ENCODE data around the gene EIPR1.

DNA sequence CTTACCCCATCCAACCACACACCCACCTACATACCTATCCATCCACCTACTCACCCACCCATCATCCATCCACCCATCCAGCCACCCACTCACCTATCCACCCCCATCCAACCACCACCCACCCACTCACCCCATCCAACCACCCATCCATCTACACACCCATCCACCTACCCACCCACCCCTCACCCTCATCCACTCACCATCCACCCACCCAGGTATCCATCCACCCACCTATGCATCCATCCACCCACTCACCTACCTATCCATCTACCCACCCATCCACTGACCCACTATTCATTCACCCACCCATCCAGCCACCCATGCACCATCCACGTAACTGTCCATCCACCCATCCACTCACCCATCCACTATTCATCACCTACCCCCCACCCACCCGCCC lies 194.8 kb downstream of the EIPR1 start:
- TF ChIP-seq POLR2A (IDR thresholded peaks at IDR 0.05; ENCODE audit: low read depth, low read length) (no peak), POLR2AphosphoS5 (IDR thresholded peaks at IDR 0.05; ENCODE audit: low read depth, low read length) (no peak), TAF1 (IDR thresholded peaks at IDR 0.05; ENCODE audit: borderline replicate concordance, low read depth, low read length) (no peak)
